Midbrain (tissue), 1 donor: ENCODE results near the gene SDCBP2.

Experiments
- DNase-seq: peaks from one replicate; lab custom pipeline; 2025; lab: John Stamatoyannopoulos, UW

SDCBP2 gene

GRCh38 chr20:1328680-1329330, at the start of gene SDCBP2:
SDCBP2 (minus strand) TSS chr20:1329139; CDS start chr20:1320416, 8,723 bp downstream.
- DNase-seq: no peak

GRCh38 chr20:1378735-1379125, 49.8 kb upstream of the SDCBP2 start:
- DNase-seq: no peak

- DNase-seq: no peak
Measured at GRCh38 chr20:1377984-1378734, 49.2 kb upstream of the SDCBP2 start.

- no peak for DNase-seq
Measured at GRCh38 chr20:1377341-1377871, 48.5 kb upstream of the SDCBP2 start.

GRCh38 chr20:1376408-1377270, 47.7 kb upstream of the SDCBP2 start:
- DNase-seq: no peak

- no peak for DNase-seq
Measured at GRCh38 chr20:1376007-1376406, 47.1 kb upstream of the SDCBP2 start.

GRCh38 chr20:1375515-1375914, 46.6 kb upstream of the SDCBP2 start:
- no peak for DNase-seq

- DNase-seq: no peak
Measured at GRCh38 chr20:1374246-1374645, 45.3 kb upstream of the SDCBP2 start.

- peak; percentile 86 for DNase-seq
Measured at GRCh38 chr20:1373614-1374013, 44.7 kb upstream of the SDCBP2 start.

- DNase-seq: no peak
Measured at GRCh38 chr20:1373036-1373435, 44.1 kb upstream of the SDCBP2 start.

- no peak for DNase-seq
Measured at GRCh38 chr20:1371830-1372539, 43.0 kb upstream of the SDCBP2 start.

- no peak for DNase-seq
Measured at GRCh38 chr20:1371202-1371782, 42.4 kb upstream of the SDCBP2 start.

- no peak for DNase-seq
Measured at GRCh38 chr20:1370548-1371110, 41.7 kb upstream of the SDCBP2 start.

GRCh38 chr20:1369970-1370369, 41.0 kb upstream of the SDCBP2 start:
- DNase-seq: peak; percentile 28

- DNase-seq: no peak
Measured at GRCh38 chr20:1368448-1369199, 39.7 kb upstream of the SDCBP2 start.

- DNase-seq: no peak
Measured at GRCh38 chr20:1367479-1367878, 38.5 kb upstream of the SDCBP2 start.

- no peak for DNase-seq
Measured at GRCh38 chr20:1364106-1364505, 35.2 kb upstream of the SDCBP2 start.

- no peak for DNase-seq
Measured at GRCh38 chr20:1363522-1363921, 34.6 kb upstream of the SDCBP2 start.

- DNase-seq: no peak
Measured at GRCh38 chr20:1362484-1362883, 33.5 kb upstream of the SDCBP2 start.
